Testis (tissue), 3 donors: ENCODE data around the gene HOXA7. TPM values are rescaled to one million over a fixed set of nuclear protein-coding genes. Genes with fewer than 3 reads are reported as not detected.

Source experiments
- DNase-seq: peaks from one replicate; pipeline ENCODE4 v3.0.0-alpha.2; 2019
- H3K27ac ChIP-seq, 2 donors: fragments of 200-600 bp; sonication (generic); one replicate each; pipeline ENCODE4 v1.5.1; 2019
- H3K27me3 ChIP-seq: fragments of 200-600 bp; sonication (generic); one replicate; pipeline ENCODE4 v1.5.1; 2019
- H3K36me3 ChIP-seq: fragments of 200-600 bp; sonication (generic); one replicate; pipeline ENCODE4 v1.5.1; 2017; ENCODE audit warnings: low read depth; ENCODE audit errors: missing control alignments
- H3K4me1 ChIP-seq: fragments of 200-600 bp; sonication (generic); one replicate; pipeline ENCODE4 v1.5.1; 2019
- H3K4me3 ChIP-seq, 2 donors: fragments of 200-600 bp; sonication (generic); one replicate each; pipeline ENCODE4 v1.5.1; 2017 to 2019
- H3K9me3 ChIP-seq: fragments of 200-600 bp; sonication (generic); one replicate; pipeline ENCODE4 v1.5.1; 2017
- CTCF ChIP-seq, 3 experiments: fragments of 450-650 bp in 2 of 3; fragments of 200-600 bp in 1 of 3; sonication (generic) in 1 of 3; IDR thresholded peaks; one replicate each; pipeline ENCODE4 v1.5.1; 2016 to 2019; ENCODE audit warnings: antibody characterized with exemption in 3 of 3, mild to moderate bottlenecking in 2 of 3, moderate library complexity in 1 of 3
- POLR2A ChIP-seq: fragments of 450-650 bp; IDR thresholded peaks from one replicate; pipeline ENCODE4 v1.6.1; 2017; ENCODE audit warnings: antibody characterized with exemption, mild to moderate bottlenecking, moderate library complexity
- WGBS, 2 donors: methylation state at CpG; one replicate each; pipeline ENCODE4 v1.1.5; 2018; 5-methylcytosine and 5-hydroxymethylcytosine counted together
- intact Hi-C: fragments of 100-400 bp; cut with DNase I; formaldehyde crosslinking; loops from one replicate; pipeline ENCODE4 v1.15.1; 2023; ENCODE audit warnings: low total_unique reads
- polyA plus RNA-seq: library from polyadenylated mRNA; stranded (reverse); fragments of 350-450 nt; fragmentation: Illumina TruSeq; extraction: RNeasy Lipid Tissue Mini Kit (QIAGEN cat#74804); gene quantifications from one replicate; pipeline ENCODE4 v1.2.3, GENCODE V29; 2014; ENCODE audit warnings: low read depth, low replicate concordance; ENCODE audit not compliant: insufficient read depth
- total RNA-seq, 2 donors: library from RNA; depleted of rRNA; stranded (reverse); fragments of >200 nt; gene quantifications; one replicate each; pipeline ENCODE4 v1.2.3, GENCODE V29; 2016

Gene HOXA7
- total and polyA plus RNA-seq, 3 donors from 2014 or later: 3.1 to 13.1 (median 7.8) TPM

GRCh38 chr7:27191161-27191731 lies 34.8 kb upstream of the HOXA7 start:
- Histone ChIP-seq H3K9me3 (no peaks in the 10 kb centered on the region), H3K27me3 (no peaks in the 10 kb centered on the region), H3K4me3 (no peak overlapping the region), H3K36me3 (no peaks in the 10 kb centered on the region), H3K4me1 (peaks cover 9% of the 10 kb centered on the region), H3K27ac (no peak overlapping the region)
- intact Hi-C loops: loop anchor here (10.0 kb wide), 2 partner anchors 744 to 894 kb away; no protein-coding TSS in a partner anchor
- DNase-seq: no peak
- TF ChIP-seq CTCF (IDR thresholded peaks at IDR 0.05) (no peak), POLR2A (no peak)
- 39 to 42% methylated on average over 15 of the region's 15 CpGs for WGBS, 2 donors

- TF ChIP-seq CTCF (IDR thresholded peaks at IDR 0.05) (no peak), POLR2A (no peak)
- WGBS, 2 donors: 60 to 64% methylated on average over 7 of the region's 7 CpGs
- Histone ChIP-seq H3K27ac (no peak overlapping the region), H3K9me3 (no peaks in the 10 kb centered on the region), H3K4me3 (no peak overlapping the region), H3K27me3 (peaks cover 8% of the 10 kb centered on the region), H3K36me3 (no peaks in the 10 kb centered on the region), H3K4me1 (peaks cover 9% of the 10 kb centered on the region)
- no peak for DNase-seq
- intact Hi-C loops: loop anchor here (10.0 kb wide), 2 partner anchors 745 to 895 kb away; no protein-coding TSS in a partner anchor
These were observed 33.7 kb upstream of the HOXA7 start for GRCh38 chr7:27189997-27190748.

GRCh38 chr7:27189295-27189996 lies 33.0 kb upstream of the HOXA7 start:
- TF ChIP-seq CTCF (IDR thresholded peaks at IDR 0.05) (no peak), POLR2A (no peak)
- Histone ChIP-seq H3K9me3 (no peaks in the 10 kb centered on the region), H3K27me3 (peaks cover 8% of the 10 kb centered on the region), H3K36me3 (no peaks in the 10 kb centered on the region), H3K4me3 (no peak overlapping the region), H3K27ac (no peak overlapping the region), H3K4me1 (peaks cover 9% of the 10 kb centered on the region)
- intact Hi-C loops: no loop called here
- 17 to 22% methylated on average over 13 to 18 of the region's 22 CpGs for WGBS, 2 donors
- no peak for DNase-seq

- H3K36me3 ChIP-seq: no peaks in the 10 kb centered on the region
- DNase-seq: no peak
- no peak overlapping the region for H3K27ac ChIP-seq
- 6 to 9% methylated on average over 44 to 49 of the region's 49 CpGs for WGBS, 2 donors
- no peaks in the 10 kb centered on the region for H3K9me3 ChIP-seq
- peaks cover 8% of the 10 kb centered on the region for H3K27me3 ChIP-seq
- peak overlapping the region in 1 of 2 donors; percentile 0 for H3K4me3 ChIP-seq
- intact Hi-C loops: no loop called here
- TF ChIP-seq CTCF (IDR thresholded peaks at IDR 0.05) (no peak), POLR2A (no peak)
- peaks cover 13% of the 10 kb centered on the region for H3K4me1 ChIP-seq
These were observed 32.2 kb upstream of the HOXA7 start for GRCh38 chr7:27188386-27189294.
